Activated CD8-positive, alpha-beta memory T cell treated with anti-CD3 and anti-CD28 coated beads for 36 hours (primary cell): ENCODE data around the gene TSHZ1. TPM values are rescaled to one million over a fixed set of nuclear protein-coding genes. Genes with fewer than 3 reads are reported as not detected.

ENCODE experiments used
- CTCF ChIA-PET: fragments of 350-600 bp; sonication (Branson Sonifier 250); formaldehyde crosslinking; loops from one replicate; lab custom pipeline; 2021; ENCODE audit warnings: antibody characterized with exemption; lab: Charles Lee
- POLR2A ChIA-PET: fragments of 350-600 bp; sonication (Branson Sonifier 250); formaldehyde crosslinking; loops from one replicate; lab custom pipeline; 2021; ENCODE audit warnings: antibody characterized with exemption; lab: Charles Lee
- total RNA-seq, 2 experiments: library from RNA; stranded (reverse); gene quantifications; one replicate each; pipeline ENCODE4 v1.2.3, GENCODE V29; 2021

TSHZ1 gene
- total RNA-seq, 2 experiments from 2014 or later: 14.8 to 15.0 TPM

DNA sequence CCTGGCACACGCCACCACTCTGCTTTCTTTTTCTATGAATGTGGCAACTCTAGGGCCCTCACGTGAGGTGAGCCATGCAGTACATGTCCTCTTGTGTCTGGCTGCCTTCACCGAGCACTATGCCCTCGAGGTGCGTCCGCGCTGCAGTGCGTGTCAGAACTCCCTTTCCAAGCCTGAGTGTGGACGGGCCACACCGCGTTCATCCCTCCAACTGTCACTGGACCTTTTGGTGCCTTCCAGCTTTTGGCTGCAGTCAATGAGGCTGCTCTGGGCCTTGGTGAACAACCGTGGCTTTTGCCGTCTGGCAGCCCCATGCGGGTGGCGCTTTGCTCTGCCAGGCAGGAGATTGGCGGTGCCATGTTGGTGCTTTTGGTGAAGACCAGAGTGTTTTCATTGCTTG, 74.0 kb downstream of the TSHZ1 start:
- ChIA-PET POLR2A (no interaction called here), CTCF (no interaction called here)

- CTCF ChIA-PET: no interaction called here
- POLR2A ChIA-PET: interaction anchor here (0.6 kb wide), 1 partner anchor 226 kb away, joined by 3 read pairs; no protein-coding TSS in a partner anchor
Observed at GRCh38 chr18:75285876-75286275, 75.3 kb downstream of the TSHZ1 start.

DNA sequence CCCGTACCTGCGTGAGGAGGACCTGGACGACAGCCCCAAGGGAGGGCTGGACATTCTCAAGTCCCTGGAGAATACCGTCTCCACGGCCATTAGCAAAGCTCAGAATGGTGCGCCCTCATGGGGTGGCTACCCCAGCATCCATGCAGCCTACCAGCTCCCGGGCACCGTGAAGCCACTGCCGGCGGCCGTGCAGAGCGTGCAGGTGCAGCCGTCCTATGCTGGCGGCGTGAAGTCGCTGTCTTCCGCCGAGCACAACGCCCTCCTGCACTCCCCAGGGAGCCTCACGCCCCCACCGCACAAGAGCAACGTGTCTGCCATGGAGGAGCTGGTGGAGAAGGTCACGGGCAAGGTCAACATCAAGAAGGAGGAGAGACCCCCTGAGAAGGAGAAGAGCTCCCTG, 76.4 kb downstream of the TSHZ1 start:
- CTCF ChIA-PET: no interaction called here
- POLR2A ChIA-PET: no interaction called here

GRCh38 chr18:75287700-75288099, 77.1 kb downstream of the TSHZ1 start:
- POLR2A ChIA-PET: no interaction called here
- CTCF ChIA-PET: no interaction called here

- CTCF ChIA-PET: no interaction called here
- POLR2A ChIA-PET: no interaction called here
Observed at GRCh38 chr18:75289761-75290160, 79.2 kb downstream of the TSHZ1 start.

GRCh38 chr18:75290737-75291358, 80.3 kb downstream of the TSHZ1 start:
- ChIA-PET POLR2A (no interaction called here), CTCF (interaction anchor here (0.6 kb wide), 1 partner anchor 113 kb away, joined by 3 read pairs; no protein-coding TSS in a partner anchor)

GRCh38 chr18:75291460-75291859, 80.9 kb downstream of the TSHZ1 start:
- POLR2A ChIA-PET: no interaction called here
- CTCF ChIA-PET: no interaction called here

DNA sequence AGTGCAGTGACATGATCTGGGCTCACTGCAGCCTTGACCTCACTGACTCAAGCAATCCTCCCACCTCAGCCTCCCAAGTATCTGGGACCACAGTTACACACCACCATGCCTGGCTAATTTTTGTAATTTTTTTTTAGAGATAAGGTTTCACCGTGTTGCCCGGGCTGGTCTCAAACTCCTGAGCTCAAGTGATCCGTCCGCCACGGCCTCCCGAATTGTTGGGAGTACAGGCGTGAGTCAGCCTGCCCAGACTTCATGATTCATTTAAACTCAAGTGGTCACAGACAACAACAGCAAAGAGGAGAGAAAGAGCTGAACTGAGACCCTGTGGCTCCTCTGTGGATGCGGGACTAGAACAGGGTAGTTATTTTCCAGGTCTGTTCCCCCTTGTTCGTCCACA, 83.0 kb downstream of the TSHZ1 start:
- ChIA-PET CTCF (no interaction called here), POLR2A (no interaction called here)

DNA sequence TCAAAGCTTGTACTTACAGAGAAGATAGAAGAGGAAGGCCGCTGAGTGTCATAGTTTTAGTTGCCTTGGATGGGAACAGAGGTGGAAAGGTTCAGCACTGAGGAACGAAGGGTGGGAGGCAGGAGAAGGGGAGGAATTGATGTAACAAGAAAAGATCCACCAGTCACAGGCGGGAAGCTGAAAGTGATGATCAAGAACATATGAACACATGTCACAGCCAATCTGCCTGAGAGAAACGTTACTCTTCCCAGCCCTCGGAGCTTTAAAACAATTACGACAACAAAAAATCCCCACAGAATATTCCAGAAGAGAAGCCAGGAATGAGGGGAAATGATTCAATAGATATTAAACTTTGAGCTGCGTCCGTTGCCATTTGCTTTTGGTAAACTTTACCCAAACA, 87.1 kb downstream of the TSHZ1 start:
- CTCF ChIA-PET: no interaction called here

GRCh38 chr18:75304678-75305557, 94.3 kb downstream of the TSHZ1 start:
- CTCF ChIA-PET: no interaction called here
- POLR2A ChIA-PET: no interaction called here

More for the DNA sequence above, 87.1 kb downstream of the TSHZ1 start:
- POLR2A ChIA-PET: no interaction called here

DNA sequence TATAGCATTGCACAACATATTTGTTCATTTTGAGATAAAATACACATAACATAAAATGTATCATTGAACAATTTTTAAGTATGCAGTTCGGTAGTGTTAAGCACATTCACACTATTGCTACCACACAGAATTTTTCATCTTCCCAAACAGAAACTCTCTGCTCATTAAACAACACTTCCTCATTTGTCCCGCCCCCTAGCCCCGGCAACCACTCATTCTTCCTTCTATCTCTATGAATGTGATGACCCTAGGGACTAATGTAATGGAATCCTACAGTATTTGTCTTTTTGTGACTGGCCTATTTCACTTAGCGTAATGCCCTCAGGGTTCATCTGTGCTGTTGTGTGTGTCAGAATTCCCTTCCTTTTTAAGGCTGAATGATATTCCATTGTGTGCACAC, 95.4 kb downstream of the TSHZ1 start:
- ChIA-PET POLR2A (no interaction called here), CTCF (no interaction called here)

DNA sequence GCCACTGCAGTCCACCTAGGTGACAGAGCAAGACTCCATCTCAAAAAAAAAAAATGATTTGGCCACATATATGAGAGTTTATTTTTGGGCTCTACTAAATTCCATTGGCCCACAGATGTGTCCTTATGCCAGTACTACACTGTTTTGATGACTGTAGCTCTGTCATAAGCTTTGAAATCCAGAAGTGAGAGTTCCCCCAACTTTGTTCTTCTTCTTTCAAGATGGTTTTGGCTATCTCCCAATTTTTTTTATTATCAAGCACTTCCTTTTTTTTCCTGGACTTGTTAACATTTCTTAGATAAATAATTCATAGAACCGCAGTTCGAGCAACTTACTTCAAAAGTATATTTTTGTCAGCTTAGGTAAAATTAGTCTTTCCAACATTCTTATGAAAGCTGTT, 96.9 kb downstream of the TSHZ1 start:
- POLR2A ChIA-PET: no interaction called here
- CTCF ChIA-PET: no interaction called here

DNA sequence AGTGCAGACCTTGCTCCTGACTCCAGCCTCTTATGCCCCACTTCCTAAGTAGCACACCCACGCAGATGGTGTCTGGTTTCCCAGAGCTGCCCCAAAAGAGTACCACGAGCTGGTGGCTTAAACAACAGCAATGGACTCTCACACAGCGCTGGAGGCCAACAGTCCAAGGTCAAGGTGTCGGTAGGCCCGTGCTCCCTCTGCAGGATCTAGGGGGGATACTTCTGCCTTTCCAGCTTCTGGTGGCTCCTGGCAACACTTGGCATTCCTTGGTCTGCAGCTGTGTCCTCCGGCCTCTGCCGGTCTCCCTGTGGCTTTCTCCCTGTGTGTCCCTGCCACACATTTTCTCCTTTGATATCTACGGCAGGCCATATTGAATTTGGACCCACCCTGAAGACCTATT, 99.0 kb downstream of the TSHZ1 start:
- CTCF ChIA-PET: no interaction called here
- POLR2A ChIA-PET: no interaction called here

- ChIA-PET POLR2A (no interaction called here), CTCF (no interaction called here)
Observed at GRCh38 chr18:75314117-75314516, 103.5 kb downstream of the TSHZ1 start.

- CTCF ChIA-PET: no interaction called here
Observed at GRCh38 chr18:75314606-75315005, 104.0 kb downstream of the TSHZ1 start.

GRCh38 chr18:75316223-75316622, 105.6 kb downstream of the TSHZ1 start:
- POLR2A ChIA-PET: no interaction called here
- CTCF ChIA-PET: no interaction called here

More at GRCh38 chr18:75314606-75315005, 104.0 kb downstream of the TSHZ1 start:
- POLR2A ChIA-PET: no interaction called here

DNA sequence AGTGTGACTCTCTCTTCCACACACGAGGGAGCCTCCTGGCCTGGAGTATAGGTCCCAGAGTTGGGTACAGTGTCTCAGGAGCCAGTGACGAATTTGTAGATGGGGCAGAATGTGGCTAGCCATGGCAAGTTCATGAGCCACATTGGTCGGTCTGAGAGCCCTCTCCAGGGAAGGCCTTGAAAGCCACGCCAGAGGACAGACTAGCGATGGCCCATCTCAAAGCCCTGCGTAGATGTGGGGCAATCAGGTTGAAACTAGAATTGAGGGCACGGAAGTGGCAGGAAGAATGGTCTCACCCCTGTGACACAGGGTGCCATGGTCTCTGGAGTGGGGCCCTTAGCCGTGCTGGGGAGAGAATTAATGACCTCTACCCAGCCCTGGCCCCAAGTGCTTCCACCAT, 106.2 kb downstream of the TSHZ1 start:
- CTCF ChIA-PET: no interaction called here
- POLR2A ChIA-PET: no interaction called here

- POLR2A ChIA-PET: no interaction called here
- CTCF ChIA-PET: no interaction called here
Observed at GRCh38 chr18:75317300-75317699, 106.7 kb downstream of the TSHZ1 start.

GRCh38 chr18:75317703-75318102, 107.1 kb downstream of the TSHZ1 start:
- POLR2A ChIA-PET: no interaction called here
- CTCF ChIA-PET: no interaction called here

DNA sequence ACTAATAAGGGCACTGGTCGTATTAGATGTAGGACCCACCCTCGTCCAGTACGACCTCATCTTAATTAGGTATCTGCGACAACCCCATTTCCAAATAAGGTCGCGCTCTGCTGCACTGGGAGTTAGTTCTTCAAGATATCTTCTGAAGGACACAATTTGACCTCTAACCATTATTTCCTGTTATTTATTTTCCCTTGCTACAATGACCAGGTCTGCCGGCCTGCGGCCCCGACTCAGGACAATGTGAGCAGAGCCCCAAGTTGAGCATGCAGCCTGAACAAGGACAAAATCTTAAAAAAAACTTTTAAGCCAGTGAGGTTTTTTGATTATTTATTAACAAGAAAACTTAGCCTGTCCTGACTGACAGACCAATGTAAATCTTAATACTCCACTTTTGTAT, 109.3 kb downstream of the TSHZ1 start:
- POLR2A ChIA-PET: no interaction called here
- CTCF ChIA-PET: no interaction called here

DNA sequence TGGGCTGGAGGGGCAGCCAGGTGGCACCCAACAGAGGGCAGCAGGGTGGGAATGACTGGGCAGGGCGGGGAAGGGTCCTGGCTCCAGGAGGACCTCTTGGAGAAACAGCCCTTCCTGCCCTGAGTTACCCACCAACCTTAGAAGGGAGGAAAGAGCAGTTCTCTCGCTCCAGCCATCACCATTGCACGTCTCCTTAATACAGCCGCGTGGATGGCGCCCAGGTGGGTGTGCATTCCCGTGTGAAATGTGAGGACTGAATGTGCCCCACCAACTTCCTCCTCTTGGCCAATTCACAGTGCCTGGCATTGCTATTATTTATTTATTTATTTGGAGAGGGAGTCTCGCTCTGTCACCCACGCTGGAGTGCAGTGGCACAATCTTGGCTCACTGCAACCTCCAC, 109.9 kb downstream of the TSHZ1 start:
- POLR2A ChIA-PET: no interaction called here
- CTCF ChIA-PET: no interaction called here
